AG04450 (cell line): ENCODE measurements around the gene UMODL1. TPM values are rescaled to one million over a fixed set of nuclear protein-coding genes. Genes with fewer than 3 reads are reported as not detected.
A peak's percentile ranks its signal among the peaks of the same experiment; 100 is the strongest.

Experiments used
- CTCF ChIA-PET: fragments of 300-600, 350-600 bp; formaldehyde crosslinking; extraction: SDS; loops from one replicate; lab custom pipeline; 2022; ENCODE audit warnings: antibody characterized with exemption, inconsistent platforms; lab: Charles Lee
- POLR2A ChIA-PET: fragments of 350-600 bp; formaldehyde crosslinking; extraction: SDS; loops from one replicate; lab custom pipeline; 2021; ENCODE audit warnings: antibody characterized with exemption, inconsistent platforms; lab: Yijun Ruan, JAX
- DNase-seq: peaks from one replicate; pipeline ENCODE4 v3.0.0-alpha.2; 2011; ENCODE audit warnings: low read depth, low spot score
- H3K27ac ChIP-seq: one replicate; pipeline ENCODE4 v1.5.1; 2012; ENCODE audit warnings: low read depth, low read length, control low read depth
- H3K27me3 ChIP-seq: one replicate; pipeline ENCODE4 v1.6.0; 2012; ENCODE audit warnings: low read length; ENCODE audit not compliant: control insufficient read depth, insufficient read depth
- H3K4me3 ChIP-seq: 2 replicates; pipeline ENCODE4 v1.5.1; 2011; ENCODE audit warnings: mild to moderate bottlenecking, low read depth, low read length, control low read depth
- H3K9me3 ChIP-seq: 2 replicates; pipeline ENCODE4 v1.5.1; 2012; ENCODE audit warnings: low read length; ENCODE audit not compliant: control insufficient read depth, insufficient read depth
- polyA plus RNA-seq: library from polyadenylated mRNA; depleted of rRNA; stranded (reverse); fragments of >200 nt; gene quantifications from 2 replicates; pipeline ENCODE4 v1.2.3, GENCODE V29; 2011
- TF ChIP-seq, protein P1 (sequence below): IDR thresholded peaks from 2 replicates; pipeline ENCODE4 v1.5.1; 2011; ENCODE audit warnings: low read depth, low read length, control low read depth, inconsistent platforms

UMODL1 gene
- polyA plus RNA-seq, 1 experiment = 0.09 TPM

DNA sequence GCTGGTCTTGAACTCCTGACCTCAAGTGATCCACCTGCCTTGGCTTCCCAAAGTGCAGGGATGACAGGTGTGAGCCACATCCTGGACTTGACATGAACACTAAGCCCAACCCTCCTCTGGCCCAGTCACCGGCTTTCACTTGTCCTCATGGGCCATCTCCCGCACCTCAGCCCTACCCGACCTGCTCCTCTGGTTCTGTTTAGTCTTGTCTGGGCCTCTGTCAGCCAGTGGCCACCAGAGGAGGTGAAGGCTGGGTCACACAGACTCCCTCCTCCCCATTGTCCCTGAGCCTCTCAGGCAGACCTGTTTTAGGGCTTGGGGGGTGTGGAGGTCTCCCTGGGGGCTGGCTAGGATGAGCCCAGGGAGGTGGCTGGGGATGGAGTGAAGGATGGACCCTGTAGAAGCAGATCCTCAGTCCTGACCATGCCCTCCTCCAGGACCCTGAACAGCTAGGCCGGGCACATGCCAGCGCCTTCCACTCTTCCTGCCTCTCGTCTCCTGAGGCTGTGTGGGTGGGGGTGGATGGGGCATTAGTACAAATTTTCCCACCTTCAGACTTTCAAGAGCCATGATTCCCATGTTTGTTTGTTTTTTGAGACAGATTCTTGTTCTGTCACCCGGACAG lies 26.1 kb upstream of the UMODL1 start:
- Histone ChIP-seq H3K27me3 (no peaks in the 10 kb centered on the region), H3K4me3 (no peak overlapping the region), H3K27ac (no peak overlapping the region), H3K9me3 (no peaks in the 10 kb centered on the region; the same call in 1 of the 2 replicates)
- ChIA-PET CTCF (no interaction called here), POLR2A (interaction anchor here (0.6 to 1.0 kb wide), 2 partner anchors 35 to 62 kb away, joined by 3 to 5 read pairs; no protein-coding TSS in a partner anchor)
- no peak for DNase-seq
- TF ChIP-seq, protein P1, sequence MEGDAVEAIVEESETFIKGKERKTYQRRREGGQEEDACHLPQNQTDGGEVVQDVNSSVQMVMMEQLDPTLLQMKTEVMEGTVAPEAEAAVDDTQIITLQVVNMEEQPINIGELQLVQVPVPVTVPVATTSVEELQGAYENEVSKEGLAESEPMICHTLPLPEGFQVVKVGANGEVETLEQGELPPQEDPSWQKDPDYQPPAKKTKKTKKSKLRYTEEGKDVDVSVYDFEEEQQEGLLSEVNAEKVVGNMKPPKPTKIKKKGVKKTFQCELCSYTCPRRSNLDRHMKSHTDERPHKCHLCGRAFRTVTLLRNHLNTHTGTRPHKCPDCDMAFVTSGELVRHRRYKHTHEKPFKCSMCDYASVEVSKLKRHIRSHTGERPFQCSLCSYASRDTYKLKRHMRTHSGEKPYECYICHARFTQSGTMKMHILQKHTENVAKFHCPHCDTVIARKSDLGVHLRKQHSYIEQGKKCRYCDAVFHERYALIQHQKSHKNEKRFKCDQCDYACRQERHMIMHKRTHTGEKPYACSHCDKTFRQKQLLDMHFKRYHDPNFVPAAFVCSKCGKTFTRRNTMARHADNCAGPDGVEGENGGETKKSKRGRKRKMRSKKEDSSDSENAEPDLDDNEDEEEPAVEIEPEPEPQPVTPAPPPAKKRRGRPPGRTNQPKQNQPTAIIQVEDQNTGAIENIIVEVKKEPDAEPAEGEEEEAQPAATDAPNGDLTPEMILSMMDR = no peak

DNA sequence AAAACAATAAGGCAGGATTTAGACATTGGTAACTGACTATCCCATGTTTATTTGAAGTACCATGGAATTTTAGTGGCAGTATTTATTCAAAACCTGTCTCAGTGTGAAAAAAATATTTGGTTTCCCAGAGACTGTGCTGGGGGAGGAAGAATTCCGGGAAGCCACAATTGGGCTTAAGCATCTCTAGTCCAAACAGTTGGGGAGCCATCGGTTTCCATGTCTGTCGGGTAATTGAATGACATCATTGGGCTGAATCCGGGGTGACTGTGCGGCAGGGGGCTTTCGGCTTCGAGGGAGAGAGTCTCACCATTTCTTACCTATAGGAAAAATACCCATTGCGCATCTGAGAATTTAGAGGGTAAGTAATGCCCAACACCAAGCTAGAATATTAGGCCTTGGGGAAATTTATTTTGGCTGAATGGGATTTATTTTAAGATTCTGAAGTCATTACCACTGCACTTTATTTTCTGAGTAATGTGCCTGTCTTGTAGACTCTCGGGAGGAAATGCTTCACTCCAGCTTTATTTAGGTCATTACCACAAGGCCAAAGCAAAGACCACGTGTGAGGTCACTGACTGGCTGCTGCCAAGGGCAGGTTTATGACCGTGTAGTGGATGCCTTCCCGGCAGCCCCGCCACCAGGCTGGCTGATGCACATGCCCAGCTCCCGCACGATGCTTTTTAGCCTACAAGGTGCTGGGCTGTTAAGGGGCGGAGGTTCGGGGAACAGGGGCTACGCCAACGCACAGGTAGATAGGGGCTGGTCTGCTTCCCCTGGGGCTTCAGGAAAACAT lies 23.1 kb upstream of the UMODL1 start:
- DNase-seq = peak; percentile 94
- Histone ChIP-seq H3K27ac (peak overlapping the region; percentile 96), H3K27me3 (no peaks in the 10 kb centered on the region), H3K9me3 (no peaks in the 10 kb centered on the region; the same call in 1 of the 2 replicates), H3K4me3 (no peak overlapping the region)
- ChIA-PET CTCF (no interaction called here), POLR2A (interaction anchor here (0.7 to 1.1 kb wide), 3 partner anchors 8 to 89 kb away, joined by 3 to 4 read pairs (median 4); no protein-coding TSS in a partner anchor)
- TF ChIP-seq, protein P1 = 0 out of 2 replicates have a peak, but pooled peaks have one; percentile 28

DNA sequence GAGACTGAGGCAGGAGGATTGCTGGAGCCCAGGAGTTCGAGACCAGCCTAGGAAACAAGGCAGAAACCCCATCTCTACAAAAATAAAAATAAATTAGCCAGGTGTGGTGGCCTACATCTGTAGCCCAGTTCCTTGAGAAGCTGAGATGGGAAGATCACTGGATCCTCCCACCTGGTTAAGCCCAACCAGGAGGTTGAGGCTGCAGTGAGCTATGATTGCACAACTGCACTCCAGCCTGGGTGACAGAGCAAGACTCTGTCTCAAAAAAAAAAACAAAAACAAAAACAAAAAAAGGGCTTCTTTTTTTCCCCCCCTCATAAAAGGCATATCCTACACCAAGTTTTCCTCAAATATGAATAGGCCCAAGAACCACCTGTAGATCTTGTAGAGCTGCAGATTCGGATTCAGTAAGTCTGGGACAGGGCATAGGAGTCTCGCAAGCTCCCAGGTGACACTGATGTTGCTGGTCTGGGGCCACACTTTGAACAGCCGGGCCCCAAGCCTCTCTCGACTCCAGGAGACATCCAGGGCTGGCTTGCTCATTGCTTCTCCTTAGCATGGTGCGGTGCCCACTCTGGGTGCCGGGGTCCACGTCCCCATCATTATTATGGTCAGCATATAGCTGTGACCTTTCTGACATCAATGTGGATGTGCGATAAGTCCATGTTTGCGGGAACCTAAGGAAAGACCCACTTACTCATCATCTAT lies 22.1 kb upstream of the UMODL1 start:
- H3K27me3 ChIP-seq = peaks cover 2% of the 10 kb centered on the region
- TF ChIP-seq, protein P1 = no peak
- H3K9me3 ChIP-seq = peaks cover 2% of the 10 kb centered on the region
- ChIA-PET POLR2A (interaction anchor here (1.1 kb wide), 1 partner anchor 90 kb away, joined by 4 read pairs; no protein-coding TSS in a partner anchor), CTCF (interaction anchor here (0.6 kb wide), 1 partner anchor 439 kb away, joined by 3 read pairs; no protein-coding TSS in a partner anchor)
- H3K27ac ChIP-seq = peak overlapping the region; percentile 96
- DNase-seq = no peak
- H3K4me3 ChIP-seq = no peak overlapping the region

DNA sequence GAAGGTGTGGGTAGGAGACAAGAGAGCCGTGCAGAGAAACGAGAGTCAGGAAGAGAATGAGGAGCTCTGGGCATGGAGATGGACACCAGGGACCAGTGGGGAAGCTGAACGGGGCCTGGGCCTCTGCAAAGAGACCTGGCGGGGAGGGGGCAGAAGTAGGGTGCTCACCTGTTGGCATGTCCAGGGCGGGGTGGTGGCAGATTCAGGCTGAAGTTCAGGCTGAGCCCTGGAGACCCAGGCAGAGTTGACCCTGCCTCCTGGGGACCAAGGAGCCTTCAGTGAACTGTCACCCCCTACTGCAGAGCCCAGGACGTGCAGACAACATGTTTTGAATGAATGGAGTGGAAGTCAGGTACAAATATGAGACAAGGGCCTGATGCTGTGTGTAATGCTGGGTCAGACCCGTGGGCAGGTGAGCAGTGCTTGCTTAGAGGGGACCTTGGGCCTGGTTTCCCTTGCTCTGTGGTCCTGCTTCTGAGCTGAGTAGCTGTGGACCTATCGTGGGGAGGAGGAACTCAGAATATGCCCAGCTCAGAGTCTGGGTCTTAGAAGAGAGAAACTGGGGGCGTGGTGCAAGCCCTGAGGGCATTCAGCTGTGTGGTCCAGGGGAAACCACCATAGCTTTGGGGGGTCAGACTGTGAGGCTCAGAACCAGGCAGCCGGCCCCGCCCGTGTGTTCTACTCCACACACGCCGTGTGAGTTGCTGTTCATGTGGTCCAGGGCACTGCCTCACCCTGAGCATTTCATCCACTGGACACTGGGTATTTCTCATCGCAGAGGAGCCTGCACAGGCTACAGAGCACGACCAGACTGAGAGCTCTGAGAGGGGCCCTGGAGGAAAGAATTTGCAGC lies 21.3 kb upstream of the UMODL1 start:
- no peak overlapping the region for H3K27ac ChIP-seq
- ChIA-PET CTCF (interaction anchor here (0.6 kb wide), 1 partner anchor 440 kb away, joined by 3 read pairs; no protein-coding TSS in a partner anchor), POLR2A (no interaction called here)
- DNase-seq = no peak
- H3K9me3 ChIP-seq = peaks cover 2% of the 10 kb centered on the region; the same call in 1 of the 2 replicates
- peaks cover 6% of the 10 kb centered on the region for H3K27me3 ChIP-seq
- H3K4me3 ChIP-seq = no peak overlapping the region
- TF ChIP-seq, protein P1 = no peak
